HG03039 (cell line): ENCODE measurements around the gene ERO1B.

Source experiments
- ATAC-seq: cut with Tn5 transposase; IDR thresholded peaks from one replicate; pipeline ENCODE4 v1.9.1; 2021; ENCODE audit warnings: mild to moderate bottlenecking, moderate library complexity; ENCODE audit not compliant: unreplicated experiment

Gene ERO1B

DNA sequence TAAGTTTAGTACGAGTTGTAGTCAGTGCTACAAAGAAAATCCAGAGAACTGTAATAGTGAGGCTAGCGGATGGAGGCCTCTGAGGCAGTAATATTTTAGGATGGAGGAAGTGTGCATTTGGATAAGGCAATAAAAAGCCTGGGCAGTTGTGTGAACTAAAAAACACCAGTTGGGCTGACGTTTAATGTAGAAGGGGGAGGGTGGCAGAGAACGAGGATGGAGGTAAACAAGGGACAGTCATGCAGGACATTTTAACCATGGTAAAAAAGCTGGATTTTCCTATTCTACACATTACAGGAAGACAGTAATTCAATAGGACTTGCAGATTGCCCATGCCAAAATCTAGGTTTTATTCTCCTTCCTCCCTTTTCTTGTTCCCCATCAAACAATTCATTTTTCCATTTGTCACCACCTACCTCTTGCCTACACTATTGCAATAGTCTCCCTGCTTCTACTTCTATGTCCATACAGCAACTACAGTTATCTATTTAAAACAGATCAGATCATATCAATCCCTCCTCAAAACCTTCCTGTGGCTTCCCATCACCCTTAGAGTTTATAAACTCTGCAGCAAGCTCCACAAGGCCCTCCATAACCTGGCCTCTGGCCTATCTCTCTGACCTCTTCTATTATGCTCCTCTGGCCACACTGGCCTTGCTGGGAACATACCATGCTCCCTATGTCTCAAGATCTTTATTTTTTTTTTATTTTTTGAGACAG is 27.7 kb downstream of the ERO1B start:
- ATAC-seq: no peak

DNA sequence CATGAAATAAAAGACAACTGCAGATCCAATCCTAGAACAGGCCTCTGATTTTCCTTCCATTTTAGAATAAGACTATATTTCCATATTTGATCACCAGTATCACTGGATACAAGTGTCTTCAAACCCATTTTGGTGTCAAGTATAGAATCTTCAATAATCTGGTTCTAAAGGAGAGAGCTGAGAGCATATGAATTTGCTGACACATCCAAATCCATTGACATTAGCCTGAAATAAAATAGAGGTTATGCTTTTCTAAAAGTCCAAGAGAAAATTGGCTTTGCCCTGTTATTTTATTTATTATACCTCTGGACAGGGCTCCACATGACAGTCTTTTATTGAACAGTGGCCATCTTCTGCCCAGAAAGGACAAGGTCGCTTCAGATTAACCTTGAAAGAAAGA is 28.6 kb downstream of the ERO1B start:
- no peak for ATAC-seq

- ATAC-seq: no peak
These were observed 30.2 kb downstream of the ERO1B start for GRCh38 chr1:236251587-236251986.

- ATAC-seq: no peak
These were observed 34.5 kb downstream of the ERO1B start for GRCh38 chr1:236247286-236247685.

- no peak for ATAC-seq
These were observed 39.2 kb downstream of the ERO1B start for GRCh38 chr1:236242568-236242967.

- ATAC-seq: no peak
These were observed 41.1 kb downstream of the ERO1B start for GRCh38 chr1:236240675-236241074.

- ATAC-seq: no peak
These were observed 42.6 kb downstream of the ERO1B start for GRCh38 chr1:236239092-236239585.

DNA sequence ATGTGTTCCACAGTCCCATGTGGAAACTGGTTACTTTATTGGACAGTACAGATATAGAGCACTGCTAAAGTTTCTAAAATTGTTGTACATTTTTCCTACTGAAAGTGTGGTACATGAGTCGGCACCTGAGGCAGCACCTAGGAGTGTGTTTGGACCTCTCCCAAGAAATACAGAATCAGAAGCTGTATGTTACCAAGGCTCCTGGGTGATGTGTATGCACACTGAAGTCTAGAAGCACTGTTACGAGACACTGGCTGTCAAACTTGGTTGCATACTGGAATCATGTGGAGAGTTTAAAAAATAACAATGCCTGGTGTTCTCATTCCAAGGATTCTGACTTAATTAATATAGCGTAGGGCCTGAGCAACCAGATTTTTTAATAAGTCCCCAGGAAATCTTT is 46.6 kb downstream of the ERO1B start:
- ATAC-seq: no peak

DNA sequence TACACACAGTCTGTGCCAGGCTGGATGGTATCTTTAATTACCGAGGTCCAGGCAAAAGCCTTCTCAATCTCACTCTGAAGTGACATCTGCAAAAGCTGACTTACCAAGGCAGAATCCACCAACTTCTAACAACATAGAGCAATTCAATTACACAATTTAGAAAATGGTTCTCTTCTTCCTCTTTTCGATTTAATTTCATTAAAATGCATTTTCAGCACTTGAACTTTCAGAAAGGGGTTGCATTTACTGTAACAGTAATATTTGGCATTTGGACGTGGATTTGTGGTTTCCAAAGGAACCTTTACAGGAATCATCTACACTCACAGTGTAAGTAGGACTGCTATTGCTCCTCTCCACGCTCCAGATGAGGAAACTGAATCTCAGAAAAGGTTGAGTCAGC is 53.3 kb downstream of the ERO1B start:
- ATAC-seq: no peak

DNA sequence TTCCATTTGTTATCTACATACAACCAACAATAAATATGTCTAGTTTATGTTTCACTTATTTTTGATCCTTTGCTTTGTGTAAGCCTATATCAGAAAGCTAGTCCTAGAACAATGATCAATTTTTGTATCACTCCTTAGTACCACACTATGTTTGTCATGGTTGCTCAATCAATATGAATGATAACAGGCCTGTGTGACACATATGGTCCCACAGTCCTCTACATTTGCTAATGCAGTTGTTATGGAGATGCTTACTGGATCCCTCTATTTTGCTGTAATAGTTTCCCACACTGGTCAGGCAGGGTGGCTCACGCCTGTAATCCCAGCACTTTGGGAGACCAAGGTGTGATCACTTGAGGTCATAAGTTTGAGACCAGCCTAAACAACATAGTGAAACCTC is 59.1 kb downstream of the ERO1B start:
- ATAC-seq: no peak

DNA sequence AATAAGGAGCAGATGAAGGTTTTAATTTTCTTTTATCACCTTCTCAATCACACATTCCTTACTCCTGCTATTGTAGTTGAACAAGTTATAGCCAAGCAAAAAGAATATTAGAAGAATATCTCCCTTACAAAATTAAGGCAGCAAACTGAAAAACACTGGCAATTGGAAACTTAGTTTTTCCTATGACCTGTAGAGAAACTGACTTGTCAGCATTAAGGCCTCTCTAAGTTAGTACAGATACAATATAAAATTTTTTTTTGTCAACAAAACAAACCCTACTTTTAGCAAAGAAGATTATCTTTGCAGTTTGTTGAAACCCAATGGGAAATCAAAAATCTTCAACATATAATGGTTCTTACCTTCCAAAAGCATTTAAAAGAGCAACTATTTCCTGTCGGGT is 61.3 kb downstream of the ERO1B start:
- ATAC-seq: no peak

GRCh38 chr1:236214761-236215160 is 67.0 kb downstream of the ERO1B start:
- no peak for ATAC-seq

DNA sequence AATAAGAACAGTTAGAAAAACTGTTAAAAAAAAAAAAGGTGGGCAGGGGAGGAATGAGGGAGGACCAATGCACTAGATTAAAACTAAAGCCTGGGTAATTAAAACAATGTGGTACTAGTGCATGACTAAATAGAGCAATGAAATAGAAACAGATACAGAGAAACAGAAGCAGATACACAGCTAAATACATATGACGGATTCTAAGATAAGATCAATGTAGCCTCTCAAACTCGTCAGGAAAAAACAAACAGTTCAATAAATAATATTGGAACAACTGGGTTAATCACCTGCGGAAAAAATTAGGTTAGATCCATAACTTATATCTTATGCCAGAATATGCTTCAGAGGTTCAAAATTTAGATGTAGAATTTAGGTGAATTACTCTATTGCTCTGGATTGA is 68.2 kb downstream of the ERO1B start:
- ATAC-seq: no peak

- no peak for ATAC-seq
These were observed 69.9 kb downstream of the ERO1B start for GRCh38 chr1:236211815-236212214.

GRCh38 chr1:236209713-236210112 is 72.0 kb downstream of the ERO1B start:
- no peak for ATAC-seq

DNA sequence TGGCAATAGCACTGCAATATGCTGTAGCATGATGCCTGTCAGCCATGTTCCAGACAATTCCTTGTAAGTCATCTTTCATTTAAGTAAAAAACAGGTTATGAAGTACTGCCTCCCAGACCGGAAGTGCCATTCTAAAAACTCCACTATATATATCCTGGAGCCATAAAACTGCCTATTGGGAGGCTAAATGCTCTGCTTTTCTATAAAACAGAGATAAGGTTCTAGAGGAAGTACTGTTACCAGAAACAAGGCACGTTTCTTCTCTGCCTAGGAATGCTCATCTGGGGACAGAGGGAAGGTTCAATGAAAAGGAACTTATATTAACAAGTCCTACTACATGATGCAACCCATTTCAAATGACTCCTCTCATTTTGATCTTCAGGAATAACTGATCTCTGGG is 72.6 kb downstream of the ERO1B start:
- ATAC-seq: no peak

- no peak for ATAC-seq
These were observed 74.2 kb downstream of the ERO1B start for GRCh38 chr1:236207569-236207968.

- no peak for ATAC-seq
These were observed 74.6 kb downstream of the ERO1B start for GRCh38 chr1:236207121-236207520.

DNA sequence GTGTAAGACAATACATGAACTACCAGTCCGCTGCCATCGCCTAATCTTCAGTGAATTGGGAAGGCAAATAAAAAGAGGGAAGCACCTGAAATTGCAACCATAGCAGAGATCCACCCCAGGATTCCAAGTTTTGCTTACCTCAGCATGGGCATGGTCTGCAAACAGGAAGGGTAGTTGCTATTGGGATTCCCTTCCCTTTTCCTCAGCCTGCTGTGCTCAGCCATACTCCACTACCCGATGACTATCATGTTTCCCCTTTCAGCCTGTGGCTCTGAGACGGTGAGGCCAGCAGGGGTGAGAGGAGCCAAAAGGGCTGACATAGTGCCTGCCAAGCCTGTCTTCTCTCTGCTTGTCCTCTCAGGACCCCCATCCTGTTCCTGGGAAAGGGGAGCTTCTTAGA is 75.2 kb downstream of the ERO1B start:
- no peak for ATAC-seq

DNA sequence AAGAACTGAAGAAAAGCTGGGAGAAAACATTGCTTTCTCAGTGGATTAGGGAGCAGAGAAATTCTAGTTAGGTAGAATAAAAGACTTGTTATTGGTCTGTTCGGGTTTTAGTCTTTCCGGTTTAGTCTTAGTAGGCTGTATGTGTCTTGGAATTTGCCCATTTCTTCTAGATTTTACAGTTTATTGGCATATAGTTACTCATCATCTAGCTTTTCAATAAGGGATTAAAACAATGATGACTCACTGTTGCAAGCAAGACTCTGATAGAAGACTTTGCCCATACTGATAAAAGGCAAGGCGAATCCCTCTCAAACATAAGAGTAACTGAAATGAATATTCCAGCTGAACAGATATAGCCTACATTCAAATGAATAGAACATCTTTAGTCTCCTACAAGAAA is 77.1 kb downstream of the ERO1B start:
- no peak for ATAC-seq

GRCh38 chr1:236204039-236204438 is 77.7 kb downstream of the ERO1B start:
- no peak for ATAC-seq

GRCh38 chr1:236201786-236202185 is 80.0 kb downstream of the ERO1B start:
- no peak for ATAC-seq

DNA sequence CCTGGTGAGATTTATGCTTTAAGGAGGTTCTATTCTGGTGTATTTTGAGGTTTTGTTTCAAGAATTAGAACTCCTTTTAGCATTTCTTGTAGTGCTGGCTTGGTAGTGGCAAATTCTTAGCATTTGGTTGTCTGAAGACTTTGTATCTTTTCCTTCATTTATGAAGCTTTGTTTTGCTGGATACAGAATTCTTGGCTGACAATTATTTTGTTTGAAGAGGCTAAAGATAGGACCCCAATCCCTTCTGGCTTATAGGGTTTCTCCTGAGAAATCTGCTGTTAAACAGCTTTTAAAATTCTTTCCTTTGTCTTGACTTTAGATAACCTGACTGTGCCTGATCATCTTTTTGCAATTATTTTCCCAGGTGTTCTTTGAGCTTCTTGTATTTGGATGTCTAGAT is 80.8 kb downstream of the ERO1B start:
- ATAC-seq: no peak
